HFFc6 (cell line): Measurements from ENCODE around the gene ASB17. TPM values are rescaled to one million over a fixed set of nuclear protein-coding genes. Genes with fewer than 3 reads are reported as not detected.
A peak's percentile ranks its signal among the peaks of the same experiment; 100 is the strongest.

ENCODE experiments used
- DNase-seq: peaks from one replicate; pipeline ENCODE4 v3.0.0-alpha.2; 2018
- H3K27ac Mint-ChIP-seq: 2 replicates; pipeline ENCODE4 v1.8.0; 2020; ENCODE audit warnings: mild to moderate bottlenecking, mixed read lengths
- H3K27me3 Mint-ChIP-seq: 2 replicates; pipeline ENCODE4 v1.8.0; 2021; ENCODE audit warnings: mild to moderate bottlenecking, moderate library complexity, mixed read lengths; ENCODE audit not compliant: insufficient read depth
- H3K36me3 Mint-ChIP-seq: 2 replicates; pipeline ENCODE4 v1.8.0; 2021; ENCODE audit warnings: low read depth, mixed read lengths
- H3K4me1 Mint-ChIP-seq: 2 replicates; pipeline ENCODE4 v1.8.0; 2020; ENCODE audit warnings: low read depth, mixed read lengths
- H3K4me3 Mint-ChIP-seq: 2 replicates; pipeline ENCODE4 v1.8.0; 2020; ENCODE audit warnings: mild to moderate bottlenecking, moderate library complexity, mixed read lengths
- H3K9me3 Mint-ChIP-seq: 2 replicates; pipeline ENCODE4 v1.8.0; 2020; ENCODE audit warnings: mild to moderate bottlenecking, mixed read lengths
- total RNA-seq, 6 experiments: library from RNA; stranded (reverse); fragmentation: NEBNext Ultra II Directional; extraction: Animal tissue kit (Norgen Biotek cat#: 25700); gene quantifications; 2 replicates in 1 of 6; 3 replicates in 5 of 6; pipeline ENCODE4 v1.2.3, GENCODE V29; 2021
- TF ChIP-seq, protein P1 (sequence below): fragments of 200-600 bp; sonication (generic); IDR thresholded peaks from 2 replicates; pipeline ENCODE4 v1.5.0; 2021; ENCODE audit warnings: antibody characterized with exemption, mild to moderate bottlenecking

ASB17 gene
- total RNA-seq, 6 experiments from 2014 or later, result not detected

DNA sequence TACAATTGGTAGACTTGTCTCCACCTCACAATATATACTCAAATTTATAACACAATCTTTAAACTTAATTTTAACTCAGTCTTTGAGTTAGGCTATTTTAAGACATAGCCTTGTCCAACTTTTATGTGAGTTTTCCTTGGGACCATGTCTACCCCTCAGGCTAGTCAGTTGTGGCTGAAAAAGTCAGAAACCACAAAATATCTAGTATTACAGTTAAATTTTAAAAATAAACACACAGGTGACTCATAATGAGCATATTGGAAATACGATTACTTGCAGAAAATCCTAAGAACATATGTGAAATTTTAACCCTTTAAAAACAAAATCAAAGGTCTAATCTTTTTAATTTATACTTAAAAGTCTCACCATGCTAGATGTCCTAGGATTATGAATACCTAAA is 4.8 kb upstream of the ASB17 start:
- Mint-ChIP-seq H3K9me3 (no peaks in the 10 kb centered on the region; the same call in 1 of the 2 replicates), H3K27ac (no peak overlapping the region), H3K36me3 (no peaks in the 10 kb centered on the region), H3K27me3 (no peaks in the 10 kb centered on the region; the same call in 1 of the 2 replicates), H3K4me1 (peaks cover 15% of the 10 kb centered on the region), H3K4me3 (no peak overlapping the region)
- TF ChIP-seq, protein P1, sequence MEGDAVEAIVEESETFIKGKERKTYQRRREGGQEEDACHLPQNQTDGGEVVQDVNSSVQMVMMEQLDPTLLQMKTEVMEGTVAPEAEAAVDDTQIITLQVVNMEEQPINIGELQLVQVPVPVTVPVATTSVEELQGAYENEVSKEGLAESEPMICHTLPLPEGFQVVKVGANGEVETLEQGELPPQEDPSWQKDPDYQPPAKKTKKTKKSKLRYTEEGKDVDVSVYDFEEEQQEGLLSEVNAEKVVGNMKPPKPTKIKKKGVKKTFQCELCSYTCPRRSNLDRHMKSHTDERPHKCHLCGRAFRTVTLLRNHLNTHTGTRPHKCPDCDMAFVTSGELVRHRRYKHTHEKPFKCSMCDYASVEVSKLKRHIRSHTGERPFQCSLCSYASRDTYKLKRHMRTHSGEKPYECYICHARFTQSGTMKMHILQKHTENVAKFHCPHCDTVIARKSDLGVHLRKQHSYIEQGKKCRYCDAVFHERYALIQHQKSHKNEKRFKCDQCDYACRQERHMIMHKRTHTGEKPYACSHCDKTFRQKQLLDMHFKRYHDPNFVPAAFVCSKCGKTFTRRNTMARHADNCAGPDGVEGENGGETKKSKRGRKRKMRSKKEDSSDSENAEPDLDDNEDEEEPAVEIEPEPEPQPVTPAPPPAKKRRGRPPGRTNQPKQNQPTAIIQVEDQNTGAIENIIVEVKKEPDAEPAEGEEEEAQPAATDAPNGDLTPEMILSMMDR, result no peak
- peak; percentile 52 for DNase-seq

DNA sequence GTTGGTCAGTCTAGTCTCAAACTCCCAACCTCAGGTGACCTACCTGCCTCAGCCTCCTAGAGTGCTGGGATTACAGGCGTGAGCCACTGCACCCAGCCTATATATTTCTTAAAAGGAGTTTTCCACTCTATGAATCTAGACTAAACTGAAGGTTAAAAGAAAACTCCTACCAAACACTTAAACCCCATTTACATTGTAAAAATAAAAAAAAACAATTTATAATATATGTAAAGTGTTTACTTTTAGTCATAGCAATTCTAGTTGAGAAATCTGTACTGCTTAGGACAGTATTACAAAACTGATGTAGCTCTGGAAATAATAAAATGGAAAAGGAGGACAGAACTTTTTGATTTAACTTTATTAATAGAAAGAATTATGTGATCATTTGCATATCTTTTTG is 9.5 kb downstream of the ASB17 start:
- H3K4me1 Mint-ChIP-seq, result no peaks in the 10 kb centered on the region
- H3K27me3 Mint-ChIP-seq, result peaks cover 6% of the 10 kb centered on the region
- H3K27ac Mint-ChIP-seq, result no peak overlapping the region
- no peaks in the 10 kb centered on the region for H3K9me3 Mint-ChIP-seq
- DNase-seq, result no peak
- H3K36me3 Mint-ChIP-seq, result no peaks in the 10 kb centered on the region
- TF ChIP-seq, protein P1, result no peak
- no peak overlapping the region for H3K4me3 Mint-ChIP-seq

DNA sequence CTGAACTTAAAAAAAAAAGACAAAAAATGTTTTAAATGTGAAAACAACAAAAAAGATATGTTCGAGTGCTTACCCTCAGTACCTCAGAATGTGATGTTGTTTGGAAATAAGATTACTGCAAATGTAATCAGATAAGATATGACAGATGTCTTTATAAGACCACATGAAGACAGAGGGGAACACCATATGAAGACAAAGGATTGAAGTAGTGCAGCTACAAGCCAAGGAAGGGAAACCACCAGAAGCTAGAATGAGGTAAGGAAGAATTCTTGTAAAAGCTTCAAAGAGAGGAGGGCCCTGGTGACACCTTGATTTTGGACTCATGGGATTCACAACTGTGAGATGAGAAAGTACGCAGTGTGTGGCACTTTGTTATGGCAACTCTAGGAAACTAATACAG is 15.4 kb downstream of the ASB17 start:
- peaks cover 3% of the 10 kb centered on the region for H3K27me3 Mint-ChIP-seq
- H3K27ac Mint-ChIP-seq, result no peak overlapping the region
- no peak for DNase-seq
- TF ChIP-seq, protein P1, result no peak
- H3K4me1 Mint-ChIP-seq, result no peaks in the 10 kb centered on the region
- no peaks in the 10 kb centered on the region for H3K9me3 Mint-ChIP-seq
- no peaks in the 10 kb centered on the region for H3K36me3 Mint-ChIP-seq
- H3K4me3 Mint-ChIP-seq, result no peak overlapping the region

DNA sequence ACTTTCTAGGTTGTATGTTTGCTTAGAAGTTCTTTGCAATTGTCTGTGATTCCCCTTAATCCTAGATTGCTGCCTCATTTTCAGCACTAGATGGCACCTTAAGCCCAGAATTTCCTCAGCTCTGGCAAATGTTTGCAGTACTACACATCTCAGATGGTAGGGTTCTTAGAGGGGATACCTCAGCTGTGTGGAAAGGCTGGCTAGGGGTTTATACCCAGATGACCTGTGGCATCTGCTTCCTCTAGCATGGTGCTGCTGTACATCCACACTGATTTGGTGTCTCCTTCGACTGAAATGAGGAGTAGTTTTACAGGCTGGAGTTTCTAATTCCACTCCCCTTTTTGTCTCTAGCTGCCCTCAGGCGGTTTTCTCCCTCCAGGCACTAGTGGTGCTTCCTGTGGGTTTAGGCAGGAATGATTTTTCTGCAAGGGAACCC is 23.5 kb downstream of the ASB17 start:
- Mint-ChIP-seq H3K27ac (no peak overlapping the region), H3K9me3 (no peaks in the 10 kb centered on the region; the same call in 1 of the 2 replicates), H3K27me3 (peaks cover 5% of the 10 kb centered on the region; the same call in 1 of the 2 replicates), H3K4me1 (0 out of 2 replicates have a peak, but pooled peaks cover 5% of the 10 kb centered on the region), H3K4me3 (no peak overlapping the region; the same call in 1 of the 2 replicates), H3K36me3 (no peaks in the 10 kb centered on the region)
- DNase-seq, result peak; percentile 29
- TF ChIP-seq, protein P1, result peak; percentile 70

DNA sequence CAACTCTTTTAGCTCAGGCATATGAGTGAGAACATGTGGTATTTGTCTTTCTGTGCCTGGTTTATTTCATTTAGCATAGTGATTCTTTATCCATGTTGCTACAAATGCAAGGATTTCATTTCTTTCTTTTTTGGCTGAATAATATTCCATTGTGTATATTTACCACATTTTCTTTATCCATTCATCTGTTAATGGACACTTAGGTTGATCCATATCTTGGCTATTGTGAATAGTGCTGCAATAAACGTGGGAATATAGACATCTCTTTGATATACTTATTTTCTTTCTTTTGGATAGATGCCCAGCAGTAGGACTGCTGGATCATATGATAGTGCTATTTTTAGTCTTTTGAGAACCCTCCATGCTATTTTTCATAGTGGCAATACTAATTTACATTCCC is 30.8 kb downstream of the ASB17 start:
- Mint-ChIP-seq H3K36me3 (no peaks in the 10 kb centered on the region), H3K9me3 (no peaks in the 10 kb centered on the region; the same call in 1 of the 2 replicates), H3K27ac (no peak overlapping the region), H3K4me1 (no peaks in the 10 kb centered on the region), H3K27me3 (peaks cover 2% of the 10 kb centered on the region; the same call in 1 of the 2 replicates), H3K4me3 (no peak overlapping the region)
- TF ChIP-seq, protein P1, result no peak
- DNase-seq, result no peak

DNA sequence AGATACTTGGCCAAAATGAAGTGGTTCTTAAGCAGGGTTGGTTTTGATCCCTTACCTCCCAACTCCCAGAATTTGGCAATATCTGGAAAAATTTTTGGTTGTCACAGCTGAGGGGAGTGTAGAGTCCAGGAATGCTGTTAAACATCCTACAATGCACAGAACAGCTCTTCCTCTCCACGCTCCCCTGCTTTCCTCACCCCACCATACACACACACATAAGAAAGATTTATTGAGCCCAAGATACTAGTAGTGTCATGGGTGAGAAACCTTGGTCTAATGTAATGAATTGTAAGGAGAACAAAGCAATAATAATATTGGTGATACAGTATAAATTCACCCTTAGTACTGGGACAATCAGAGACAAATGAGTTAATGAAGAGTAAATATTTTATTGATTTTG is 47.8 kb downstream of the ASB17 start:
- Mint-ChIP-seq H3K4me1 (no peaks in the 10 kb centered on the region), H3K27me3 (no peaks in the 10 kb centered on the region), H3K27ac (no peak overlapping the region), H3K9me3 (no peaks in the 10 kb centered on the region), H3K4me3 (no peak overlapping the region), H3K36me3 (no peaks in the 10 kb centered on the region)
- TF ChIP-seq, protein P1, result no peak
- DNase-seq, result no peak
